RPMI7951 (cell line): ENCODE results near the gene C3orf20. TPM values are rescaled to one million over a fixed set of nuclear protein-coding genes. Genes with fewer than 3 reads are reported as not detected.

Experiments
- DNase-seq: peaks from one replicate; pipeline ENCODE4 v3.0.0-alpha.2; 2012; ENCODE audit warnings: low read depth
- total RNA-seq: library from RNA; depleted of rRNA; stranded (reverse); fragments of >200 nt; shearing (Covaris generic); gene quantifications from 2 replicates; pipeline ENCODE4 v1.2.3, GENCODE V29; 2014

The C3orf20 gene
- total RNA-seq, 1 experiment from 2014 or later = not detected

DNA sequence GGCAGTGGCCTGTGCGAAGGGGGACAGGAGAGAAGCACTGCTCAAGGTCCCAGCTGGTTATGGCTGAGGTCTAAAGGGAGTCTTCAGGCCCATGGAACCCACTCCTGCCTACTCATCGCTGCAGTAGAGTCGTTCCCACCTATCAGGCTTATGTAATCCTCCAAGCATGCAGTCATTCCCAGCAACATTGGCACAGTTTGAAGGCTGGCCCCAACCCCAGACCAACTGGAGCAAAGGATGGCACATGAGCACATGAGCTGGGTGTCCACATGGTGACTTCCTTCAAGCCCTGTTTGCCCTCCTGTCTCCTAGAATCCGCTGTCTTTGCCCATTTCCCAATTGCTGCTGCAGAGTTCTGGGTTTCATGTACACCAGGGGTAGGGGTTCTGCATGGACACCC is 83.4 kb downstream of the C3orf20 start:
- DNase-seq = no peak

- DNase-seq = no peak
These were observed 84.0 kb downstream of the C3orf20 start for GRCh38 chr3:14758959-14759358.

DNA sequence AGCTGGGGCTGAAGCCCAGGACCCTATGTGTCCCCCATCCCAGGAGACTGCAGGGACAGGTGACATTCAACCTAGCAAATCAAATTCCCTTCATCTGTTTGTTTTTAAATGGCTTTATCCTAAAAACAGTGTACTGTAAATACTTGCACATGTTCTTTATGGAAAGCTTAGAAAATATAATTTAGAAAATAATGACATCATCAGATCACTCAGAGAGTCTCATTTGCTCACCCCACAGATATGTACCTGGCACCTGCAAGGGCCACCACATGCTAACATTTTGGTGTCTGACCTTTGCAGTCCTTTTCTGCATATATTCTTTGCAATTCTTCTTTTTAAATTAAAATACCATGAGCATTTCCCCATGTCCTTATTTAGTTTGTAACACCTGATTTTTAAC is 85.2 kb downstream of the C3orf20 start:
- DNase-seq = no peak

DNA sequence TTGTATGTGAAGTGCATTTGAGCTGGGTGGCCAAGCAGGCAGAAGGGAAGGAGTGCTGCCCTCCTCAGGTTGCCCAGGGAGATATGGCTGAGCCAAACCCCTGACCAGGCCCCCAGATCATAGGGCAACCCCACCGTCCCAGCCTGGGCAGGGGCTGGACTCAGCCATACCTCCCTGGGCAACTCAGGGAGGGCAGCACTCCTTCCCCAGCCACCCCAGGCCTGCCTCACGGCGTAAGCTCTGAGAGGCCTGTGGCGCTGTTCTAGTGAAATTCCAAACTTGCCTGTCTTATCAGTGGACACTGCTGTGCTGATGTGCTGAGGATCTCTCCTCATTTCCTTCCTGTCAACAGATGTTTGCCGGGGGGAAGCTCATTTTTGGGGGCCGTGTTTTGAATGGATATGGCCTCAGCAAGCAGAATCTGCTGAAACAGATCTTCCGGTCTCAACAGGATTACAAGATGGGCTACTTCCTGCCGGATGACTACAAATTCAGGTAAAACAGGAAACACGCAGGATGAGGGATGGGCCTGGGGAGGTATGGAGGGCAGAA is 86.3 kb downstream of the C3orf20 start:
- no peak for DNase-seq

GRCh38 chr3:14761866-14762265 is 86.9 kb downstream of the C3orf20 start:
- DNase-seq = no peak

DNA sequence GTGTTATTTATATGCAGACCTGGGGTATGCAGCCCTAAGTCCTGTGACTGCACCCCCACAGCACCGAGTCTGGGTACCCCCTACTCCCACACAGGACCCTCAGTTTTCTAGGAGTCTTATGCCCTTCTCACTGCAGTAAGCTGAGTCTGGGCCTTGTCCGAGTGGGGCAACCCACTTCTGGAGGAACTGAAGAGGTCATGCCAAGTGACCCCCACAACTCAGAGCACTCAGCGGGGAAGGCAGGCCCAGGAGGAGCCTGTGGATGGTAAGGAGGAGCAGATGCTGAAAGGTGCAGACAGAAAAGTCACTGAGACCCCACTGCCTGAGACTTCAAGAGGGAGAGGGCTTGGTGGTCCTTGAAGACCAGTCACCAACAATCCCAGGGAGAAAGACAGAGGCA is 87.8 kb downstream of the C3orf20 start:
- no peak for DNase-seq

- peak; percentile 11 for DNase-seq
These were observed 89.6 kb downstream of the C3orf20 start for GRCh38 chr3:14764331-14765059.

GRCh38 chr3:14765060-14765400 is 90.1 kb downstream of the C3orf20 start:
- DNase-seq = no peak

DNA sequence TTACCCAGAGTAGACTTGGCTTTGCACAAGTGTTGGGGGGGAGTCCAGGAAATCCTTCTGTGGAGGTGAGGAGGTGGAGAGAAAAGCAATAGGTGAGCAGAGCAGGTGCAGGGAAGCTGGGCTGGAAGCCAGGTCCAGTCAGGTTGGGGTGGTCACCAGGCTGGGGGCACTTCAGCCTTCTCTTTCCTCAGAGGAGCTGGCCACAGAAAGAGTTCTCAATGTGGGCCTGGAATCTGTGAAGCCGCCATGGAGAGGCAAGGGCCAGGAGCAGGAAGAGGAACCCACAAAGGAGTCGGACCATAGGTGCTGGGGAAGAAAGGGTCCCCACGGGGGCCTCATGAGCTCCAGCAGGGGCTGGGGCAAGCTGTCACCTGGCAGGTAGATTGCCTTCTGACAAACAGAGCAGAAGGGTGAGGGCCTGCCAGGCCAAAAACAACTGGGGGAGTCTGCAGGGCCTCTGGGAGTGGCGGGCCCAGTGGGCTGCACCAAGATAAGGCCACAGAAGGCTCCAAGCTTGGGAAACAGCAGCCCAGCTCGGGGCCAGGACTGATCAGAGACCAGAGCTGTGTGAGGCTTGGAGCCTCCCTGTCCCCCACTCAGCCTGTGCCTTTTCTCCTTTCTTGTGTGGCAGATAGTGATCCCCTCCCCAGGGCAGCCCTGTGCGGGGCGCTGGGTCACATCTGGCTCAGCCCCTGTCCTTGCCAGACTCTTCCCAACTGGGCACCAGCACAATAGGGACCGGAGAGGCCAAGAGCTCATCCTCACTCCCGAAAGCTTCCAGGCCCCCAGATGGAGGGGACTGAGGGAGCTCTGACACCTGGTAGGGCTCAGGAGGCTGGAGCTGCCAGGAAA is 90.9 kb downstream of the C3orf20 start:
- DNase-seq = no peak

DNA sequence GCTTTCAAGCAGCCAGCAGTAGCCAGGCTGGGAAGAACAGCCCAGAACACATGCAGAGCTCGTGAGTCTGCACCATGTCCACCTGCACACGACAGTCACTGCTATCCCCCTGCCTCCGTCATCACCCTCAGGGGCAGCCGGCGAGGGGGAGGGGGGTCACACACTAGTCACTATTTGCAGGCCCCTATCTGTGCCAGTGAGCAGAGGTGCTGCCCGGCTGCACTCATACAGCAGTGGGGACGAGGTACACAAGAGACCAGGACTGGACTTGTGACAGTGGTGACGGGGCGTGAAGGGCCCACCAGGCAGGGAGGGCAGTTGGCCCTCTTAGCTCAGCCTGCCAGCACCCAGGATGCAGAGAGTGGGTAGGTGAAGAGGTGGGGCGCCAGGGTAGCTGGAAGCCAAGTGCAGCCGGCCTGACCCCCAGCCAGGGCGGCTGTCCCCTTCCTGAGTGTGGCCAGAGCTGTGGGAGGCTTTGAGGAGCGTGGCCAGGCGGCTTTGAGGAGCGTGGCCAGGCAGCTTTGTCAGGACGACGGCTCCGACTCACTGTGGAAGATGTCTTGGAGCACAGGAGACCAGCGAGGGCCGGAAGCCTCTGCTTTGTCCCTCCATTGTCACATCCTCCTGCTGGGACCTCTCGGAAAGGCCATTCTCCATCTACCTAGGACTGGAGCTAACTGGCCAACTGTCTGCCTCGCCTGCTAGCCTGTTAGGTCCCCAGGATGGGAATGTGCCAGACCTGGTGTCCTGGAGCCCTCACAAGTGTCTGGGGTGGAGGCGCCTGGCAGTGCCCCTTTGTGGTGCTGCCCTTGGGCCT is 91.7 kb downstream of the C3orf20 start:
- no peak for DNase-seq

DNA sequence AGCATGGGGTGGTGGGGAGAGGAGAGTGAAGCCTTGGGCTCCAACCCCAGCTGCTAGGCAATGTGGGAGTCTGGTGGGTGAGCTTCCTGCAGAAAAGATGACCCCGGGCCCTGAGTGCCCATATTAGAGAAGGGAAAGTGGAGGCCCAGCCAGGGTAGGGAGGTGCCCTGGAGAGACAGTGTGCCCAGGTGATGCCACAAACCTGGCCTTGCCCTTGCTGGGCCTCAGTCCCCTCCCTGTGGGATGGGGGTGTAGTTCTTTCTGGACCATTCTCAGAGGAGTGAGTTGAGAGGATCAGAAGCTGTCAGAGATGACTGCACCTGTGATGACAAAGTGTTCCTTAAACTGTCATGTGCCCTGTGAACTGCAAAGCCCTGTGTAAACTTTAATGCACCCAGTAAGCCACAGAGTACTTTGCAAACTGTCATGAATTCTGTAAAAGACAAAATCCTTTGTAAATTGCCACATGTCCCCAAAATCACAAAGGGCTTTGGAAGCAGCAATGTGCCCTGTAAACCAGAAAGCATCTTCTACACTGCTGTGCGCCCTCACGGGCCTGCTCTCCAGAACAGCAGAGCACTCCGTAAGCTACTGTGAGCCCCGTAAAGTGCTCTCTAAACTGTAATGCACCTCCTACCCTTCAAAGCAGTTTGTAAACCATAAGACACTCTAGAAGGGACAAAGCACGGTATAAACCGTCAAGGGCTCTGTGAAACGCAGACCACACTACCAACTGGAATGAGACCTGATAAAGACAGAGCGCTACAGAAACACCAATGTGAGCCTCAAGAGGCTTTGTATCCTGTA is 92.5 kb downstream of the C3orf20 start:
- no peak for DNase-seq

DNA sequence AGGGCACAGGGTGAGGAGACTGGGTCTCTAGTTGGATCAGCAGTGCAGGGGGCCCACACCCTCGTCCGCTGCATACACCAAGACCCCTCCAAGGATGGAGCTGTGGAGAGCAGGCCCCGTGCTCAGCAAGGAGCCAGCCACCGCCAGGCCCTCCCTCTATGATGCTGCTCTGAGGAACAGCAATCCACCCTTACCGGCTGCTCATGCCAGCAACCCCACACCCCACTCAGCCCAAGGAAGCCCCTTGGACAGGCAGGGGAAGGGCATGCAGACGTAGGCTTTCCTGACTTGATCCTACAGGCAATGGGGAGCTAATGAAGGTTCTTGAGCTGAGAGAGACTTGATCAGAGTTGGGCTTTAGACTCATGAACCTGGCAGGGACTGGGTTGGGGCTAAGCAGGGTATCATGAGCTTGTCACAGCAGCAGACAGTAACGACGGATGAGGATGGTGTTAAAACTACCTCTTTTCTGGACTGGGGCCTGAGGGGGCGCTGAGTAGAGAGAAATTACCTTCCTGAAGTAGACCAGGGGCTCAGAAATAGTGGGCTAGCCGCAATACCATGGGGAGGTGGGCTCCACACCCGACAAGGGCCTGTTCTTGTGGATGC is 93.3 kb downstream of the C3orf20 start:
- no peak for DNase-seq

GRCh38 chr3:14768881-14769280 is 93.9 kb downstream of the C3orf20 start:
- no peak for DNase-seq

GRCh38 chr3:14769544-14770325 is 94.8 kb downstream of the C3orf20 start:
- no peak for DNase-seq

DNA sequence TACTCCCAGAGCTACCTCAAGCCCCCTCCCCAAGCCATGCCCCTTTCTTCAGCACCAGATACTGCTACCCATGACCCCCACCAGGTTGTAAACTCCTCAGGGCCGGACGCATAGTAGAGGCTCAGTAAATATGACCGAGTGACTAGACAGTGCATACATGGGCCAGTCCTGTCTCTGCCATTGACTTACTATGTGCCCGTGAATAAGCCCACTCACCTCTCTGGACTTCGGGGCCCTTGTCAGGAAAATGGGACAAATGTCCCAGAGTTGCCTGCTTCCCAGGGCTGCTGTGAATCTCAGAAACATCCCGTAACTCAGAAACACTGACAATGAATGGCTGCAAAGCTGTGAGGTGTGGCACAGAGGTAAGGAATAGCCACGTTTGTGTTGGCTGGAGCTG is 95.7 kb downstream of the C3orf20 start:
- DNase-seq = no peak

- DNase-seq = no peak
These were observed 96.9 kb downstream of the C3orf20 start for GRCh38 chr3:14771593-14772497.

GRCh38 chr3:14772533-14773138 is 97.7 kb downstream of the C3orf20 start:
- no peak for DNase-seq

- no peak for DNase-seq
These were observed 98.3 kb downstream of the C3orf20 start for GRCh38 chr3:14773281-14773680.
